HG03196 (cell line): ENCODE measurements around the gene RNF26.
A peak's percentile ranks its signal among the peaks of the same experiment; 100 is the strongest.

Experiments
- ATAC-seq: cut with Tn5 transposase; IDR thresholded peaks from one replicate; pipeline ENCODE4 v1.9.1; 2021; ENCODE audit not compliant: unreplicated experiment

Gene RNF26

GRCh38 chr11:119334174-119334930, at the start of gene RNF26:
Gene RNF26 (plus strand): TSS chr11:119334527. CDS start chr11:119335123, 596 bp downstream.
- ATAC-seq: peak; percentile 83

- no peak for ATAC-seq
These were observed 48.9 kb upstream of the RNF26 start for GRCh38 chr11:119285431-119285830.

GRCh38 chr11:119288219-119288618, 46.1 kb upstream of the RNF26 start:
- ATAC-seq: no peak

GRCh38 chr11:119290894-119291497, 43.3 kb upstream of the RNF26 start:
- ATAC-seq: no peak

- no peak for ATAC-seq
These were observed 40.9 kb upstream of the RNF26 start for GRCh38 chr11:119293461-119293860.

GRCh38 chr11:119295178-119295577, 39.1 kb upstream of the RNF26 start:
- ATAC-seq: no peak

- ATAC-seq: no peak
These were observed 36.4 kb upstream of the RNF26 start for GRCh38 chr11:119297938-119298337.

- ATAC-seq: no peak
These were observed 35.6 kb upstream of the RNF26 start for GRCh38 chr11:119298726-119299125.

GRCh38 chr11:119299416-119299815, 34.9 kb upstream of the RNF26 start:
- no peak for ATAC-seq

- no peak for ATAC-seq
These were observed 33.9 kb upstream of the RNF26 start for GRCh38 chr11:119300198-119300964.

GRCh38 chr11:119303227-119303718, 31.1 kb upstream of the RNF26 start:
- no peak for ATAC-seq

- ATAC-seq: no peak
These were observed 28.6 kb upstream of the RNF26 start for GRCh38 chr11:119305556-119306372.

GRCh38 chr11:119306373-119306890, 27.9 kb upstream of the RNF26 start:
- ATAC-seq: no peak

GRCh38 chr11:119307219-119307618, 27.1 kb upstream of the RNF26 start:
- no peak for ATAC-seq

- ATAC-seq: no peak
These were observed 26.4 kb upstream of the RNF26 start for GRCh38 chr11:119307974-119308373.

- no peak for ATAC-seq
These were observed 24.9 kb upstream of the RNF26 start for GRCh38 chr11:119309411-119309810.

GRCh38 chr11:119309953-119310681, 24.2 kb upstream of the RNF26 start:
- no peak for ATAC-seq

GRCh38 chr11:119310682-119311052, 23.7 kb upstream of the RNF26 start:
- ATAC-seq: no peak

- no peak for ATAC-seq
These were observed 19.6 kb upstream of the RNF26 start for GRCh38 chr11:119314726-119315125.
